HFF-Myc (cell line): ENCODE measurements around the gene SMG6.
A peak's percentile ranks its signal among the peaks of the same experiment; 100 is the strongest.

Experiments used
- DNase-seq: peaks from one replicate; pipeline ENCODE4 v3.0.0-alpha.2; 2011; ENCODE audit warnings: low read depth; ENCODE audit errors: extremely low read depth
- H3K4me3 ChIP-seq: replicated peaks from 2 replicates; pipeline ENCODE4 v1.5.1; 2011; ENCODE audit warnings: low read depth, mild to moderate bottlenecking, control low read depth, low read length
- CTCF ChIP-seq: IDR thresholded peaks from 2 replicates; pipeline ENCODE4 v1.5.1; 2012; ENCODE audit warnings: mild to moderate bottlenecking, low read depth, low read length, control low read depth; ENCODE audit errors: missing control alignments

The SMG6 gene

GRCh38 chr17:2082003-2082781 is 221.4 kb downstream of the SMG6 start:
- TF ChIP-seq CTCF, result no peak
- no peak for DNase-seq
- H3K4me3 ChIP-seq, result no peak overlapping the region

- DNase-seq, result no peak
- no peak overlapping the region for H3K4me3 ChIP-seq
- no peak for TF ChIP-seq CTCF
Measured at GRCh38 chr17:2081564-2081963, 222.0 kb downstream of the SMG6 start.

DNA sequence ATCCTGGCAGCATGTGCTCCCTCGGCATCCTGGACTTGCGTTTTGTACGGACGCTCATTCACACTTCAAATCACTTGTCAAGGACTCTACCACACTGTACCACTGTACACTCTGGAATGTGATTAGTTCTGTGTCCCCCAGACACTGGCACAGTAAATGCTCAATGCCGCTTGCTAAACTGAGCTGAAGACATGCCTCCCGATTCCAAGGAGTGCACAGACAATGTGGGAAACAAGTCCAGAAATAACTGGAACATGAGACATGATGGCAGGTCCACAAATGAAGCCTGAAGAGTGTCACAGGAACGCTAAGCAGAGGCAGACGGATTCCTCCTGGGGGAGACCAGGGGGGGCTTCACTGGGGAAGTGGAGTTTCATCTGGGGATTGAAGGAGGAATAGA is 226.5 kb downstream of the SMG6 start:
- no peak for DNase-seq
- no peak overlapping the region for H3K4me3 ChIP-seq
- no peak for TF ChIP-seq CTCF

- H3K4me3 ChIP-seq, result no peak overlapping the region
- peak; percentile 92 for DNase-seq
Measured at GRCh38 chr17:2076087-2076984, 227.2 kb downstream of the SMG6 start.

GRCh38 chr17:2075336-2076086 is 228.1 kb downstream of the SMG6 start:
- H3K4me3 ChIP-seq, result no peak overlapping the region
- DNase-seq, result no peak
- TF ChIP-seq CTCF, result no peak

More at GRCh38 chr17:2076087-2076984, 227.2 kb downstream of the SMG6 start:
- TF ChIP-seq CTCF, result no peak

DNA sequence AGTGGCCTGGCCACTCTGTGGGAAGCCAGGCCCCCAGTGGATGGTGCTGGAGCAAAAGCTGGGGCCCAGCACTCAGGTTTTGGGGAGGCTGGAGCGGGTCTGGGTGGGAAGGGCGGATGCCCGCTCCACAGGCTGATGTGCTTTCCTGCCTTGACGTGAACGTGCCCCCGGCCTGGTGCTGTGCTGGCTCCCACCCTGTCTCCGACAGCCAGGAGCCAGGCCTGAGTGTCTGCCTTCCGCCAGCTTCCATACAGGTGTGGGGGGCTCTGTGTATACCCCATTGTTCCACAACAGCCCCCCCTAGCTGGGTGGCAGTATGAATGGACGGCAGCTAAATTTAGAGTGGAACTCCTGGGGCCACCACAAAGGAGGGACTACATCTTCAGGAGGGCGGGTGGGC is 228.7 kb downstream of the SMG6 start:
- H3K4me3 ChIP-seq, result no peak overlapping the region
- TF ChIP-seq CTCF, result no peak
- DNase-seq, result no peak
